Activated CD4-positive, CD25-positive, alpha-beta regulatory T cell (primary cell): ENCODE measurements around the gene SMIM1.

Experiments used
- DNase-seq, 4 experiments: peaks; one replicate each; lab custom pipeline; 2025; lab: John Stamatoyannopoulos, UW

SMIM1 gene, protein sequence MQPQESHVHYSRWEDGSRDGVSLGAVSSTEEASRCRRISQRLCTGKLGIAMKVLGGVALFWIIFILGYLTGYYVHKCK

DNA sequence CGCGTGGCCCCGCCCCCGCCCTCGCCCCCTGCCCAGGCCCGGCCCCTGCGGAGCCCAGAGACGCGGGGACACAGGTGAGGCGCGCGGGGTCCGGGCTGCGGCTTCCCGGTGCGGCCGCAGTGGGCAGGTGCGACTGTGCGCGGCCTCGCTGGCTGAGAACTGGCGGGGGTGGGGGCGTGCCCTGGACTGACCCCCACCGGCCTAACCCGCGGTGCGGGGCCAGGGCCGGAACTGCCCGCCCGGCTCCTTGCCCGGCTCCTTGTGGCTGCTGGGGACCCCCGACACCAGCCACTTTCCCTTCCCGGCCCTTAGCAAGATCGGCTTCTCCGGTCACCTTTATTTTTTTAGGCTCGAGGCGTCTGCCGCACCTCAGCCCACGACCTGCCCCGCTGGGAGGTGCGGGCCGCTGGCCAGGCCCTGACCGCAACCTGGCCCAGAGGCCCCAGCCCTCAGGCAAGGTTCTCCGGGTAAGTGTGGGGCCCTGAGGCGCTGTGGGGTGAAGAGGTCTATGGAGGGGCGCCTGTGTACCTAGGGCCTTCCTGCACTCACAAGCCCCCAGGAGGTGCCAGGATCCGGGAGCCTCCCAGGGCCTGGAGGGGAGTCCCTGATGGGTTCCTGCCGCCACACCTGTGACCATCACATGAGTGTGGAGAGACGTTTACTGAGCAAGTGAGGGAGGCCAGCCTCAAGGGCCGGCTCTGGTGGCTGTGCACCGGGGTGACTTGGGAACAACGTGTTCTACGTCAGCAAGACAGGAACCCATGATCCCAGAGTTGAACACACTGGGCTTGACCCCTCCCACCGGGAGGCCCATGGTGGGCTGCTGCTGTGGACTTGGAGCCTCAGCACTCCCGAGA is at the start of gene SMIM1:
TSS of gene SMIM1 (plus strand) at position 35 of the 857 bp plus-strand sequence. CDS start 2,625 bp downstream, outside the sequence.
- DNase-seq = no peak

DNA sequence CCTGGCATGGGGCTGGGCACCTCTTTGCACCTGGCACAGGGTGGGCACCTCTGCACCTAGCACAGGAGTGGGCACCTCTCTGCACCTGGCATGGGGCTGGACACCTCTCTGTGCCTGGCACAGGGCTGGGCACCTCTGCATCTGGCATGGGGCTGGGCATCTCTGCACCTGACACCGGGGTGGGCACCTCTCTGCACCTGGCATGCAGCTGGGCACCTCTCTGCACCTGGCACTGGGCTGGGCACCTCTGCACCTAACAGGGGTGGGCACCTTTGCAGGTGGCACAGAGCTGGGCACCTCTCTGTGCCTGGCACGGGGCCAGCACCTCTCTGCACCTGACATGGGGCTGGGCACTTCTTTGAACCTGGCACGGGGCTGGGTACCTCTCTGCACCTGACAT is 49.7 kb upstream of the SMIM1 start:
- no peak for DNase-seq

DNA sequence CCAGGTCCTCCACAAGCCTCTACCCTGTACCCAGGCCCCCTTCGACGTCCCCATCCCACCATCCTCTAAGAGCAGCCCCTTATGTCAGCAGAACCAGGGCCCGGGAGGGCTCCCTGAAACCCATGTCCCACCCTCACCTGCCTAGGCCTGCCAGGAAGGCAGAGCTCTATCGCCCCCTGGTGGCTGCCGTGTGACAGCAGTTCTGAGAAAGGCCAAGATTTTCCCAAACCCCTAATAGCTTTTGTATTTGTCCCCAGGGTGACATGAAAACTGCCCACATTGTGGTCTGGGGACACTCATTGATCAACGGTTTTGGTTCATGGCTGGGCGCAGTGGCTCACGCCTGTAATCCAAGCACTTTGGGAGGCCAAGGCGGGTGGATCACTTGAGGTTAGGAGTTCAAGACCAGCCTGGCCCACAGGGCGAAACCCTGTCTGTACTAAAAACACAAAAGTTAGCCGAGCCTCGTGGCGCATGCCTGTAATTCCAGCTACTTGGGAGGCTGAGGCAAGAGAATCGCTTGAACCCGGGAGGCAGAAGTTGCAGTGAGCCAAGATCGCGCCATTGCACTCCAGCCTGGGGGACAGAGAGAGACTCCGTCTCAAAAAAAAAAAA is 48.0 kb upstream of the SMIM1 start:
- DNase-seq = peak; percentile 56 to 74 (median 67)

DNA sequence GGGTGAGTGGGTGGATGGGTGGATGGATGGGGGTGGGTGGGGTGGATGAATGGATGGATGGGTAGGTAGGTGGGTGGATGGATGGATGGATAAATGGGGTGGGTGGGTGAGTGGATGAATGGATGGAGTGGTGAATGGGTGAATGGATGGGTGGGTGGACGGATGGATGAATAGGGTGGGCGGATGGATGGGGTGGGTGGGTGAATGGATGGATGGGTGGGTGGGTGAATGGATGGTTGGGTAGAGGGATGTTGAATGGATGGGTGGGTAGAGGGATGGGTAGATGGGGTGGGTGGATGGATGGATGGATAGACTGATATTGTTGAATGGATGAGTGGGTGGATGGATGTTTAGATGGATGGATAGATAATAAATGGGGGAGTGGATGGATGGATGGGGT is 47.2 kb upstream of the SMIM1 start:
- no peak for DNase-seq

DNA sequence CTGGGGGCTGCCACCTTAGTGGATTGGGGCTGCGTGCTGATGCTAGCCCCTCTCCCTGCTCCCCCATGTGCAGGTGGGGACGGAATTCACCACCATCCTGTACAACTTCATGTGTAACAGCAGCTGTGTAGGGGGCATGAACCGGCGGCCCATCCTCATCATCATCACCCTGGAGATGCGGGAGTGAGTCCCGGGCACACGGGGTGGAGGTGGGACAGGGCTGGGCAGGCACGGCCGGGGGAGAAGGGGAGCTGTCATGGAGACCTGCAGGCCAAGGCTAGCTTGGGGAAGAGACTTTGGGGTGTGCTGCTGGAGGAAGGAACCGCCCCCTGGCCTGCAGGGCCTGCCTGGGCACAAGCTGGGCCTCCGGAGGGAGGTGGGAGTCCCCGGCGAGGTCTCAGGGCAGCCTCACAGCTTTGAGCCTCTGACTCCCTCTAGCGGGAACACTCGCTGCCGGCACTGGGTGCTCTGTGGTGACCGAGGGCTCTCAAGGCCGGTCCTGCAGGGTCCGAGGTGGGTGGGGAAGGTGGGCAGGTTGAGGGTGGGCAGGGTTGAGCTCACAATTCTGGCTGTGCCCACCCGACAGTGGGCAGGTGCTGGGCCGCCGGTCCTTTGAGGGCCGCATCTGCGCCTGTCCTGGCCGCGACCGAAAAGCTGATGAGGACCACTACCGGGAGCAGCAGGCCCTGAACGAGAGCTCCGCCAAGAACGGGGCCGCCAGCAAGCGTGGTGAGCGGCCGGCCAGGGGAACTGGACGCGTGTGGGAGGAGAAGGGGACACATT is 45.3 kb upstream of the SMIM1 start:
- no peak for DNase-seq

DNA sequence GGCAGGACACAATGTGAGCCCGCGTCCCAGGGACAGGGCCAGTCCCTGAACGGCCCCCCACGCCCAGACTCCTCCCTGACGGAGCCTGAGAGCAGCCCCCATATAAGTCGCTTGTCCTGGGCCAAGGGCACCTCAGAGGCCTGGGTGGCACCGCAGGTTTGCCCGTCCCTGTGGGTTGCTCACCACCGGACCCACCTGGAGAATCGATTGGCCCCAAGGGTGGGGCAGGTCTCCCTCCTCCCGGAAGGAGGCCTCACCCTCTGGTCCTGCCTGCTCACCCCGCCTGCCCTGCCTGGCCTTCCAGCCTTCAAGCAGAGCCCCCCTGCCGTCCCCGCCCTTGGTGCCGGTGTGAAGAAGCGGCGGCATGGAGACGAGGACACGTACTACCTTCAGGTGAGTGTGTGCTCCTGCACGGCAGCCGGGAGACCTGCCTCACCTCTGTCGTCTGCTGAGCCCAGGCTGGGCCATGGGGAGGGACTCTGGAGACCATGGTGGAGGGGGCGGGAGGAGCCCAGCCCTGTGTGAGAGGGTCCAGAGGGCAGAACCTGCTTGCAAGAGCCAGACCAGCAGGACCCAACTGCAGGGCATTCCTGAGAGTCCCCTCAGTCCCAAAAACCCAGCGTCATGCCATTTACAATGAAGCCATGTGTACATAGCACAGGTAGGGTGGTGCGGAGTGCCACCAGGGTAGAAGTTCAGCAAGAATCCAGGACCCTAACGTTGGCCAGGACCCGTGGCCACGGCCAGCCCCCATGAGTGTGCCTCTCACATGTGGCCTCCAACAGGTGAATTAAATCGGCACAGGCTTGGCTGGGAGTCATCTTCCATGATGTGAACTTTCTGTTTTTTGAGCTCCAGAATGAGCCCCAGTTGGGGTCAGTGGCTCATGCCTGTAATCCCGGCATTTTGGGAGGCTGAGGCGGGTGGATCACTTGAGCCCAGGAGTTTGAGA is 44.4 kb upstream of the SMIM1 start:
- DNase-seq = no peak

DNA sequence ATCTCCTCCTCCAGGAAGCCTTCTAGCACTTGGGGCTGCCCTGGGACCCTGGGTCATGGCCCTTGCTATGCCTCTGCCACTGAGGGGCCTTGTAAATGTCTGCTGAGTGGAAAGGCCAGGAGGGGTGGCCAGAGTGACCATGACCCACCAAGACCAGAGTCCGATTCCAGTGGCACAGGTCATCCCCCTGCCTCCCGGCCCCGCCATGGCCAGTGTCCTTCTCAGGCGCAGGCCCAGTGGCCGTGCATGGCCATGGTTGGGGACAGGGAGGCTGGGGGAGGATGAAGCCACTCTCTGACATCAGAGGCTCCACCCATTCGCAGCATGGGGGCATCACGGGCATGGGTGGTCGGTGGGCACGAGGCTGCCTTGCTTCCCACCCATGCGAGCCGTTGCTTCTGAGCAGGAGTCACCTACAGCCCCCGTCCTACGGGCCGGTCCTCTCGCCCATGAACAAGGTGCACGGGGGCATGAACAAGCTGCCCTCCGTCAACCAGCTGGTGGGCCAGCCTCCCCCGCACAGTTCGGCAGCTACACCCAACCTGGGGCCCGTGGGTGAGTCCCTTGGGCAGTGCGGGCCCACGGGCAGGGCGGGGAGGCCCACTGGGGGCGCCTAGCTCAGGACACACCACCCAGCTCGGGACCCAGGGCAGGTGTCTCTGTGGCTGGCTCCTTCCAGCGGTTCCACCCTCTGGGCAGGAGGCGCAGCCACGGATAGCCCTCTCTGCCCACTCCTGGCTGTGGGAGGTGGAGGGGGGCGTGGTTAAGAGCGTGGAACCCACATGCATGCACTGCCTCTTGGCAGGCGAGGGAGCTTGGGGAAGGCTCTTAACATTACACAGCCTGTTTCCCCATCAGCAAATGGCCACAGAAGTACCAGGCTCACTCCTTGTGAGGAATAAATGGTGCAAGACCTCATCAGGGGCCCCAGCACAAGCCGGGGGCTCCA is 42.7 kb upstream of the SMIM1 start:
- no peak for DNase-seq

DNA sequence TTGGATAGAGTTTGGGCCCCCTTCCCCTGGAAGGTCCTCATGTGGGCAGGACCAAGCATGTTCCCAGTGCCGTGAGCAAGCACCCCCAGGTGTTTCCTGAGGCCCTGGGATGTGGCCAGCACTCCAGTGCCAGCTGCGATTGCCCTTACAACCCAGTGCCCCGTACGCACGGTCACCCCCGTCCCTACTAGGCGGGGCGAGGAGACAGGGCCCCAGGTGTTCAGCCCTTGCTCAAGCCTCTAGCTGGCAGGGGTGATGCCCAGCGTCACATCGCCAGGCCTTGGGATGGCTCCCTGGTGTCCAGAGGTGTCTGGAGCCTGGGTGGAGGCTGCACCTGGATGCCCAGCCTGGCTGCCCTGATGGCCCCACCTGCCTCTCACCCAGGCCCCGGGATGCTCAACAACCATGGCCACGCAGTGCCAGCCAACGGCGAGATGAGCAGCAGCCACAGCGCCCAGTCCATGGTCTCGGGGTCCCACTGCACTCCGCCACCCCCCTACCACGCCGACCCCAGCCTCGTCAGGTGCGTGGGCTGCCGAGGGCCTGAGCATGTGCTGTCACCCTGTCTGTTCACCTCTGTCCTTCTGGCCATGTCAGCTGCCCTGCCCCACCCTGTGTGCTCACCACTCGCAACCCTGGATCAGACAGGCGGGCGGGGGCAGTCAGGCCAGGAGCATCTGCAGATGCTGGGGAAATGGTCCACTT is 41.9 kb upstream of the SMIM1 start:
- no peak for DNase-seq

DNA sequence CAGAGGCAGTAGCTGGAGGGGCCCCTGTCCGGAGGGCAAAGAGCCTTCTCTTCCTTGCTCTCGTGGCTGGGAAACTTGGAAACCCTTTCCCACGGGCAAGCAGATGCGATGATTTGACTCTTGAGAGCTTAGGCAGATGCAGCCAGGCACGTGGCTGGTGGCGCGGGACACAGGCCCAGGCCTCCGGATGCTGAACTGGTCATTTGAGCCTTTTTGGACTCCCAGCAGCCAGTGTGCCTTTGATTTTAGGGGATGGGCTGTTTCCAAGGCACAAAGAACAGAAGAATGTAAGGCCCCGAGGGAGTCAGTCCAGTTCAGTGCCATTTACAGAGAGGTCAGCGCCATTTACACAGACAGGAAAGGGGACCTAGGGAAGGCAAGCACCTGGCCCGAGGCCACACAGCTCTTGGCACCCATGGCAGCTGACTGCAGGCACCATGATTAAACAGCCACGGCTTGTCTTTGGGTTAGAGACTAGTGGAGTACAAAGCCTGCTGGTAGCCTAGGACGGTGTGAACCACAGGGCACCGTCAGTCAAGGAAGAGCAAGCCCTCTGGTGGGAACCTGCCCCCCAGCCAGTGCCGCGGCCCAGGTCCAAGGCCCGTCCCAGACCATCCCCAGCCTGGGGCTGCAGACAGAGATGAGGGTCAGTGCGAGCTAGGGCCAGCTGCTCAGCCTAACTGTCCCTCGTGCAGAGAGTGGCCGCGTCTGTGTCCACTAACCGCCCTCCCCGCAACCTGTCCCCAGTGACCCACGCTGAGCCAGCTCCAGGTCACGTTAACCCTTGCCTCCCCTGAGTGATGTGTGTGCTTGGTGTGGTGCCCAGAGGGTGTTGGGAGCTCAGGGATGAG is 40.7 kb upstream of the SMIM1 start:
- no peak for DNase-seq

DNA sequence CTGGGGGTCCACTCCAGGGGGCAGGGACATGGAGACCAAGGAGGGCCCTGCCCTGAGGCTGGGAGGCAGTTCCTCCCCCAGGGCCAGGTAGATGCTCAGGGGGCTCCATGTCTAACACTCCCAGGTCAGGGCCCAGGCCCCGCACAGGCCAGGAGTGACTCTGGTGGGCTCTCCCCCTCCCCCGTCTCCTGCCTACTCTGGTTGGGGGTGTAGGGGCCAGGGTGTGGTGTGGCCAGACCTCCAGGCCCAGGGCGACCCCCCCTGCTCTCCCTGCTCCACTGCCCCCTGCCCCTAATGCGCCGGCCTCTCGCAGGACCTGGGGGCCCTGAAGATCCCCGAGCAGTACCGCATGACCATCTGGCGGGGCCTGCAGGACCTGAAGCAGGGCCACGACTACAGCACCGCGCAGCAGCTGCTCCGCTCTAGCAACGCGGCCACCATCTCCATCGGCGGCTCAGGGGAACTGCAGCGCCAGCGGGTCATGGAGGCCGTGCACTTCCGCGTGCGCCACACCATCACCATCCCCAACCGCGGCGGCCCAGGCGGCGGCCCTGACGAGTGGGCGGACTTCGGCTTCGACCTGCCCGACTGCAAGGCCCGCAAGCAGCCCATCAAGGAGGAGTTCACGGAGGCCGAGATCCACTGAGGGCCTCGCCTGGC is 40.0 kb upstream of the SMIM1 start:
- no peak for DNase-seq

DNA sequence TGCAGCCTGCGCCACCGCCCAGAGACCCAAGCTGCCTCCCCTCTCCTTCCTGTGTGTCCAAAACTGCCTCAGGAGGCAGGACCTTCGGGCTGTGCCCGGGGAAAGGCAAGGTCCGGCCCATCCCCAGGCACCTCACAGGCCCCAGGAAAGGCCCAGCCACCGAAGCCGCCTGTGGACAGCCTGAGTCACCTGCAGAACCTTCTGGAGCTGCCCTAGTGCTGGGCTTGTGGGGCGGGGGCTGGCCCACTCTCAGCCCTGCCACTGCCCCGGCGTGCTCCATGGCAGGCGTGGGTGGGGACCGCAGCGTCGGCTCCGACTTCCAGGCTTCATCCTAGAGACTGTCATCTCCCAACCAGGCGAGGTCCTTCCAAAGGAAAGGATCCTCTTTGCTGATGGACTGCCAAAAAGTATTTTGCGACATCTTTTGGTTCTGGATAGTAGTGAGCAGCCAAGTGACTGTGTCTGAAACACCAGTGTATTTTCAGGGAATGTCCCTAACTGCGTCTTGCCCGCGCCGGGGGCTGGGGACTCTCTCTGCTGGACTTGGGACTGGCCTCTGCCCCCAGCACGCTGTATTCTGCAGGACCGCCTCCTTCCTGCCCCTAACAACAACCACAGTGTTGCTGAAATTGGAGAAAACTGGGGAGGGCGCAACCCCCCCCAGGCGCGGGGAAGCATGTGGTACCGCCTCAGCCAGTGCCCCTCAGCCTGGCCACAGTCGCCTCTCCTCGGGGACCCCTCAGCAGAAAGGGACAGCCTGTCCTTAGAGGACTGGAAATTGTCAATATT is 39.3 kb upstream of the SMIM1 start:
- DNase-seq = no peak

DNA sequence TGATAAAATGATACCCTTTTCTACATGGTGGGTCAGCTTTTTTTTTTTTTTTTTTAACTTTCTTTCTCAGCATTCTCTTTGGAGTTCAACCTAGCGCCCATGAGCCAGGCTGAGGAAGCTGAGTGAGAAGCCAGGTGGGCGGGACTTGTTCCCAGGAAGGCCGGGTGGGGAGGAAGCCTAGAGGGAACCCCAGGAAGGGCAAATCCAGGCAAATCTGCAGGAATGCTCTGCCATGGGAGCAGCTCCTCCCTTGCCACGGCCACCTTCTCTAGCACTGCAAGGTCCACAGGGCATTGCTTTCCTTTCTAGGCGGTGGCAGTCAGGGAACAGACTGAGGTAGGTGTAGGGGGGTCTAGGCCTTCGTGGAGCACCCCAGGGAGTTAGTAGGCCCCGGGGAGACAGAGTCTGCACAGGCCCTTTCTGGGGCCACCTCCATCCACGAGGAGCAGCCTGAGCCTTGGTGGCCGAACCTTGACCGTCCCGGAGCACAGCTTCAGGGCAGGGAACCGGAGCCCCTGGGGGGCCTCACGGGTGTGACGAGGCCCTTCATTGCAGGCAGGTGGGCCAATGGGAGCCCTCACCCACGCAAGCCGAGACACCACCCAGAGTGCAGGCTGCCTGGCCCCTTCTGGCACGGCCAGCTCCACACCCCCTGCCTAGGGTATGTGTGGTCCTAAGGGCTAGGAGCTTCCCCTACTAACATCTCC is 38.5 kb upstream of the SMIM1 start:
- no peak for DNase-seq

DNA sequence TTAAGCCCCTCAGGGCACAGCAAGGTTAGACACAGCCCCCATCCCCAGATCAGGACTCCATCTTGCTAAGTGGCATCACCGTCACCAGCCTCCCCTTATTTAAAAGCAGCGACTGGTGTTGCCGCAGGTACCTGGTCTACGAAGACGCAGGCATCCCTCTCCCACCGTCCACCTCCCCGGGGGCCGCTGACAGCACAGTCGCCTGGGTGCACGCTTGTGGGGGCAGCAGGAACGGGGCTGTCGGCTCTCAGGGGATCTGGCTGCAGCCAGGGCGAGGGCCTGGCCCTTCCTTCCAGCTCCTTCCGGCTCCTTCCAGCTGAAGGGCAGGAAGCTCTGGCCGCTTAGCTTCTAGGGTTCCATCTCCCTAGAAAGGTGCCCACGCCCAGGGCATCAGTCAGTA is 37.9 kb upstream of the SMIM1 start:
- no peak for DNase-seq

DNA sequence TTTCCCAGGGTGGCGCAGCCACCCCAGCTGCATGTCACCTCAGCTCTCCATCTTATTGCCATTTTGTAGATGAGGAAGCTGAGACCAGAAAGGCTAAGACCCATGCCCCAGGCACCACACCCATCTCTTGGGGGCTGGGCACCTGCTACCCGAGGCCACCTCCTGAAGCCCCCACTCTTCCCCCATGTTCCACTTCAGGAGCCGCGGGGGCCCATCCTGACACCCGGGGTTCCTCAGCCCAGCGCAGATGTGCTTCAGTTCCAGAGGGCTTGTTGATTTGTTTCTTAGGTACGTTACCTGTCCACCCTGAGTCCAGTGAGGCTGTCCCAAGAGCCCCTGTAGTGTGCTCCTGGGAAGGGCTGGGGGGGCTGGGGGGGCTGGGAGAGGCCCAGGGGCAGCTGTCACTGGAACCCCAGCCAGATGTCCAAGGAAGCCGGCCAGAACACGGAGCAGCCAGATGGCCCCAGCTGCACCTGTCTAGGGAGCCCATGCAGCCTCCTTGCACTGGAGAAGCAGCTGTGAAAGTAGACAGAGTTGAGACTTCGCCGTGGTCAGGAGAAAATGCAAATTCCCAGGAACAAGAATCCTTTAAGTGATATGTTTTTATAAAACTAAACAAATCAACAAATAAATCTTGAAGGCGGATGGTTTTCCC is 37.4 kb upstream of the SMIM1 start:
- no peak for DNase-seq

DNA sequence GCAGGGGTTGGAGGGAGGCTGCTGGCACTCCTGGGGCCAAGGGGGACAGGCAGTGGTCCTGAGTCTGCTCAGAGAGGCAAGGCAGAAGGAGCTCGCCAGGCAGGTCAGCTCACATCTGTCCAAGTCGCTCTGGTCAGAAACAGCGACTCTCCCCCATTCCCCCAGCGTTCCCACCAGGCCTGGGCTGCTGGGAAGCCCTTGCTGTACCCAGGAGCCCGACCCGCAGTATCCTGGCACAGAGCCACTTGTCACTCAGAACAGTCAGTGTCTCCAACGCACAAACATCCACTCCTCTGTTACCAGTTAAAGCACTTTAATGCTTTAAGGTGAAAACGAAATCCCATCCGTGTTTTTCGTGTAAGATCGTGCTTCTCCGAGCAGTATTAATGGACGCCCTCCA is 36.9 kb upstream of the SMIM1 start:
- no peak for DNase-seq

DNA sequence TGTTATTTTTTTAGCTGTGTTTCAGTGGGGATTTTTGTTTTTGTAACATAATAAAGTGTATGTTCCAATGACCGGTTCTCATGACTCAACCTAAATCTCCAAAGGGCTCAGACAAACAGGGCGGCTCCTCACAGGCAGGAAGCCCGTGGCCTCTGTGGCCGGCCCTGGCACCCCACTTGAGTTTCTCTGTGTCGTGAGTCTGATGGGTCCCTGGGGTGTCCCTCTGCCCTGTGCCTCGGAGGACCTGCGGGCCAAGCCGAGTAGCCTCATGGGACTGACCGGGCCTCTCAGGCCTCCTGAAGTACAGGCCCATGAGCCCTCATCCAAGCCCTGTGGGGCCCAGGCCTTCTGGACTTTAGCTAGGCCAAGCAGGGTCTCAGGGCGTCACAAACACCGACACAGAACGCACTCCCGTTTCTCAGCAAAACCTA is 36.4 kb upstream of the SMIM1 start:
- no peak for DNase-seq
